CD4-positive, alpha-beta T cell treated with Interferon gamma for 1 hour (primary cell): ENCODE results near the gene RXRB.

Source experiments
- DNase-seq: peaks from one replicate; pipeline ENCODE4 v3.0.0-alpha.2; 2020

The RXRB gene

GRCh38 chr6:33195304-33196165 is 4.9 kb downstream of the RXRB start:
- no peak for DNase-seq

GRCh38 chr6:33194431-33194979 is 6.0 kb downstream of the RXRB start:
- DNase-seq, result no peak

GRCh38 chr6:33193619-33194018 is 6.8 kb downstream of the RXRB start:
- no peak for DNase-seq

DNA sequence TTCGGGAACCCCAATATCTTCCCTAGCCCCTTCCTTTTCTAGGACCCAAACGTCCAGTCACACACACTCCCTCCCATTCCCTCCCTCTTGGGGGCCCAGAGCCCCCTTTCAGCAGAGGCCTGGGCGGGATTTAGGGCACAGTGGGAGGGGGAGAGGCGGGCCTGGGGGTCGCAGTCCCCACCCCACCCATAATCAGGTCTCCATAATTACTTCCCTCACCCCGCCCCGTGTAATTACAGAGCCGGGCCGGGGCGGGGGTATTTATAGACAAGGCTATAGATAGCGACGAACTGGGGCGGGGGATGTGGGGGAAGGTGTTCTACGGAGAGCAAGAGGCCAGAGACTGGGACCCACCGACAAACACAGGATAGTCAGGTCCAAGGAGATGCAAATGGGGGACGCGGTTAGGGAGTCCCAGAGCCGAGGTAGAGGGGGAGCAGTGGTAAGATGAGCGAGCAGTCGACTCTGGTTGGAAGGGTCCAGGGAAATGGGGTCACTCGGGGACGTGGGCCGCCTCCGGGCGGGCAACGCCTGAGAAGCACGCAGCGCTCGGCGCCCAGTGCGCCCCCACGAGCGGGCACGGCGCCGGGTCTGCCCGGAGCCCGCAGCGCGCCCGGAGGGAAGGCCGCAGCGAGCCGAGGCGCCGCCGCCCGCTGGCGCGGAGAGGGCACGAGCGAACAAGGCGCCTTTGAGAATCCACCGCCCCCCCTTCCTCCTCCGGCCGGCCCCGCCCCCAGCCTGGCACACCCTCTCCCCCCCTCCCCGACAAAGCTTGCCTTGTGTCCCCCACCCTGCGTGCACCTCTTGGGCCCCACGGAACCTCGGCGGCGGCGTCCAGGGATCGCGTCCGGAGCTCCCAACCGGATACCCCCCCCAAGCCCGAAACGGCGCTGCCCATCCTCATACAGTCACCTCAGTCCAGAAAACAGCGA is 7.5 kb downstream of the RXRB start:
- peak; percentile 19 for DNase-seq

- peak; percentile 19 for DNase-seq
Measured at GRCh38 chr6:33192105-33192646, 8.3 kb downstream of the RXRB start, which contains the start of gene COL11A2. TSS of gene COL11A2 (minus strand) at chr6:33192467. CDS start at chr6:33192240, 227 bp downstream.

GRCh38 chr6:33191383-33192104 is 8.9 kb downstream of the RXRB start:
- no peak for DNase-seq

- DNase-seq, result no peak
Measured at GRCh38 chr6:33190504-33191107, 9.9 kb downstream of the RXRB start.

DNA sequence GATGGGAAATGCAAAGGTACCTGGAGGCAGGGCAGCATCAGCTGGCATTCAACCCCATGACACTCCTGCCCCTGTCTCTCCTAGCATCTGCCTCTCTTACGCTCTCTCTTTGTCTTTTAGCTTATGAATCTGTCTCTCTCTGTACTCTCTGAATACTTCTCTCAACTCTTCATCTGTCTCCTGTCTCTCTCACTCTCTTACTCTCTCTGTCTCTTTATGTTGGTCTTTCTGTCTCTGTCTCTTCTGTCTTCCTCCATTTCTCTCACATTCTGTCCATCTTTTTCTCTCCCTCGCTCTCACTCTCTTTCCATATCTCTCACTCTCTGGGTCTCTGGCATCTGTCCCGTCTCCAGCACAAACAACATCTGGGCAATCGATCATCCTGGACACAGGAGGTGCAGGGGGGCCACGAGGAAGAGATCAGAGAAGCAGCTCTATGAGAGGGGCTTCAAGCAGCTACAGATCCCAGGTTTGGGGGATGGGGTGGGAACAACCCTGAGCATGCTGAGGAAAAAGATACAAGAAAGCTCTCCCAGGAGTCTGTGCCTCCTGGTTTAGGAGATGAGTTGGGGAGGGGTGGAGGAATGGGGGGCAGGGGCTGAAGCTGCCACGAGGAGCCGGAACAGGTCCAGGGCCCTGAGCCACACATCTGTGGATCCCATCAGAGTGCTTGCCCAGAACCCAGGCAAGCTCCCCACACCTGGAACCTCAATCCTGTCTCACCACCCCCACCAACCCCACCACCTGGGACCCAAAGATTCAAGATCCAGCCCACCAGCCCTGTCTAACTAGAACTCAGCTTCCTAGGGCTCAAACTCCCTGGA is 10.6 kb downstream of the RXRB start:
- DNase-seq, result no peak

DNA sequence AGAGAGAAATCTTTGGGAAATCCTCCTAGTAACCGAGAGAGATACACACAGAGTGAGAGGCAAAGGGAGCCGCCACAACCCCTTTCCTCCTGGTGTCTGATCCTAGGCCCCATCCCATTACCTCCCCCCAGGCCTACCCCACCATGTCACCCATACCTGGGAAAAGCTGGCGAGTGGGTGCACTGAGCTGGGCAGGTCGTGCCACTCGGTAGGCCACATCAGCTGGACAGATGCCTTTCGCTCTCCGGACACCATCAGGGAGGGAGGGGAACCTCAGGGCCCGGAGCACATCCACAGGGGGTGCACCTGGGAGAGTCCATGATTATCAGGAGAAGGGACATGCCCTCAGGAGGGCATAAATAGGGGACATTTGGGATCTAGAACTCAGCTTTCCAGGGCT is 11.3 kb downstream of the RXRB start:
- no peak for DNase-seq

GRCh38 chr6:33187809-33188208 is 12.7 kb downstream of the RXRB start:
- DNase-seq, result no peak

DNA sequence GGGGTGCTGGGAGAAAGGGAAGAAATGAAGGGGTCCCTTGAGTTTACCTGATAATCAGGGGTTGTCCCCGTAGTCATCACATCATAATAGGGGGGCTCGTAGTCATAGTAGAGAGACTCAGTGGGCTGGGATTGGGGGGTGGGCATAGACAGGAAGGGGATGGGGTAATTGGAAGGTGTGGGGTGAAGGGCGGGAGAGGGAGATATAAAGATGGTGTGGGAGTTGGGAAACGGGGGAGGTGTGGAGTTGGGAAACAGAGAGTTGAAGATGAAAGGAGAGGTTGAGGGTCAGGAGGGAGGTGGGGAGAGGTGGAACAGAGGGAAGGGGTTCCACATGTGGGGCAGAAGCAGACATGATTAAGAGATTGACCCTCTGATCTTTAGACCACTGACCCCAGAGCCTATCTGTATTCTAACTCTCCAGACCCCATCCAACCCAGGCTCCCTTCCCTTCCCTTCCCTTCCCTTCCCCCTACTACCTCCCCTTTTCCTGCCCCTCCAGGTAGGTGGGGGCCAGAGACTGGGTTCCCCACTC is 14.7 kb downstream of the RXRB start:
- DNase-seq, result no peak

GRCh38 chr6:33185190-33185589 is 15.3 kb downstream of the RXRB start:
- DNase-seq, result no peak

DNA sequence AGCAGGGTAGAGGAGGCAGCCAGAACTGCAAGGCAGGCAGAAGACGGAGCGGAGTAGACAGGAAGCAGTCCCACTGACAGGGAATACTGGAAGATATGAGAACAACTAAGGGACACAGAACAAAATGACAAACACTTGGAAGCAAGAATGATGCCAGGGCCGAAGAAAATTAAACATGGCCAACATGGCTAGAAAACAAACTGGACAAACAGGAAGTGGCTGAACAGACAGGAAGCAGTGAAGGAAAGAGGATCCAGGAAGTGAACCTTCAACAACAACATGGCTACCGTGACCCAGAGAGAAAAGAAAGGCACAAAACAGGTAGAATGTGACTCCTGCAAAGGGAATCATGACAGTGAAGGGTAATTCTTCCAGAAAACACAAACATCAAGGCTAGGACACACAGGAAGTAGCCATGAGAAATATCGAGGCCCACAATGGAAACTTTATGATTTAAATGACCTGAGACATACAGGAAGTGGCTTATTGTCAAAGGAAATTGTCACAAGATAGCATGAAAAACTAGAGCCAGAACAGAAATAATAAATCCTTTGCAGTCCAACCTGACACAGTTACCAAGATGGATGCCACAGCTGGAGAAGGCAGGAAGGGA is 17.3 kb downstream of the RXRB start:
- DNase-seq, result no peak

DNA sequence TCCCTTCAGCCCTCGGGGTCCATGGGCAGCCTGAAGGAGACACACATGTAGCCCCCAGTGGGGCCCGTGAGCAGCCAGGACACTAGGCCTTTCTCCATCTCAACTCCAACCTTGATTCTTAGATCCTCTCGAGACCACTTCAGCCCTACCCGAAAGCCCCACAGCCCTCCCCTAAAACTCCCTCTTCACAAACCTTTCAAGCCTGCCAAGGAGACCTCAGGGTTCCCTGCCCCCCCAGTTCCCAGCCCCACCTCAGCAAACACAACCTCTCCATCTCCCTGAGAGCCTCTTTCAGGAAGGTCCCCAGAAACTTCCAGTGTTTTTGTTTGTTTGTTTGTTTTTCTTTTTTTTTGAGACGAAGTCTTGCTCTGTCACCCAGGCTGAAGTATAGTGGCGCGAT is 19.3 kb downstream of the RXRB start:
- DNase-seq, result no peak

DNA sequence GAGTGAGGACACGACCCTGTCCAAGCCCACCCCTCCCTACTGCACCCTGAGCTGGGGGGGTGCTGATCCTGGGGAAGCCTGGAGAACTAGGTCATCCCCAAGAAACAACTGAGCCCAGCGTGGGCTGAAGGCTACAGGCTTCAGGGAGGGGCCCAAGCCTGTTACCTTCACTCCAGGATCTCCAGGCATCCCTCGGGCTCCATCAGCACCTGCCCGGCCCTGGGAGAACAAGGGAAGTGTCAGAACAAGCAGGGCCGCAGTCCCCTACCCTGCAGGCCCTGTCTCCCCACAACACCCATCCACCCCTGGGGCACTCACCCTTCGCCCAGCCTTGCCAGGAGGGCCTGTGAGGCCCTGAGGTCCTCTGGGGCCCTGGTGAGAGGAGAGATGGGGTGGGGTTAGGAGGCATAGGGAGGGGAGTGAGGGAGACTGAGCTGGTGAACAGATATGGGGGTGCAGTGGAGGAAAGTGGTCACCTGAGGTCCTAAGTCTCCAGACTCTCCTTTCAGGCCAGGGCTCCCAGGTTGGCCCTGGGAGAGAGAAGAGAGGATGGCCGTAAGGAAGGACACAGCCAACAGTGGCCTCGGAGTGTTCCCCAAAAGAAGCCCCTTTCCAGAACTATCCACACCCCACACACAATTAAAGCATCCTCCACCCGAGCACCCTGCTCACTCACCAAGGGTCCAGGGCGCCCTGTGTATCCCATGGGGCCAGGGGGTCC is 21.6 kb downstream of the RXRB start:
- DNase-seq, result no peak

DNA sequence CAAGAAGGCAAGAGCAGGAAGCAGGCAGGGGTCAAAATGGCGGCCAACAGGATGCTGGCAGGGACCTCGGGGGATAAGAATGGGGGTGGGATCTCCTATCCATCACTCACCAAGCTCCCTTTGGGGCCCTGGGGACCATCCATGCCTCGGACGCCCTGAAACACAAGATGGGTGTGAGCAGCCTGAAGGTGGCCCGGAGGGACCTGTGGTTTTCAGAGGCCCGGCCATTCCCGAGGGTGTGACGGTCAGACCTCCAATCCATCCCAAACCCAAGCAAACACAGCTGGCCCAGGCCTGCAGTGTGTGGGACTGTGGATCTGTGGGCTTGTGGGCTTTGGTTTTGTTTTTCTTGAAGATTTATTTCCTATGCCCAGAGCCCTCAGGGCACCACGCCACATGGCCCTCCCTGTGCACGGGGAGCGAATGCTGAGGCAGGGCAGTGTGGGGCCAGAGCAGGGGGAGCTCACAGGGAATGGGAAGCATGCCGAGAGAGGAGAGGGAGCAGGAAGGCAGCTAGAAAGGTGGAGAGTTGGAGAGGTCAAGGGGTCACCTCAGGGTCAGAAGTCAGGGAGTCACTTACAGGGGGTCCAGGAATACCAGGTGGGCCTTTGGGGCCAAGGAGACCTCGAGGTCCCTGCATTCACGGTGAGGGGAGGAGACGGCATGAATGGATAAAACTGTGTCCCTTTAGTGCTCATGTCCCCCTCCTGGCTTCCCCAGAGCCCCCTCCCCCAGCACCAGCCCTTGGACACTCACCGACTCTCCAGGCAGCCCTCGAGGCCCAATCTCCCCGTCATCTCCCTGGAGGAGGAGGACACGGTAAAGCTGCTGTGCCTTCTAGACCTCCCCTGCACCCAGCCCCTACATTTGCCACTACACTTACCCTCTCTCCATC is 22.7 kb downstream of the RXRB start:
- DNase-seq, result no peak

- DNase-seq, result no peak
Measured at GRCh38 chr6:33176906-33177305, 23.6 kb downstream of the RXRB start.

- no peak for DNase-seq
Measured at GRCh38 chr6:33175436-33176069, 24.9 kb downstream of the RXRB start.
